HepG2 (cell line): Measurements from ENCODE around the gene TRIO. TPM values are rescaled to one million over a fixed set of nuclear protein-coding genes. Genes with fewer than 3 reads are reported as not detected.

Experiments used
- ATAC-seq: fragments of 200-7000 bp; cut with Tn5 transposase; 3 replicates; pipeline ENCODE4 v1.9.1; 2020; ENCODE audit warnings: mild to moderate bottlenecking, moderate library complexity
- BruUV-seq: library from RNA; stranded (reverse); fragments of 400-500 nt; replicated peaks from 2 replicates; lab custom pipeline; 2021; lab: Mats Ljungman, UMichigan
- CTCF ChIA-PET: fragments of 300-600 bp; formaldehyde crosslinking; extraction: SDS; loops from one replicate; lab custom pipeline; 2021; ENCODE audit warnings: low total read pairs, inconsistent platforms, low intra/inter-chr PET ratio; lab: Yijun Ruan, JAX
- POLR2A ChIA-PET: fragments of 350-600 bp; sonication (Branson Sonifier 250); formaldehyde crosslinking; loops from one replicate; lab custom pipeline; 2020; ENCODE audit warnings: antibody characterized with exemption, inconsistent platforms; lab: Yijun Ruan, JAX
- DNase-seq: peaks from one replicate; pipeline ENCODE4 v3.0.0-alpha.2; 2015; ENCODE audit warnings: low spot score
- FAIRE-seq: peaks from 3 replicates; lab custom pipeline; 2011; peaks lifted over from hg19 to GRCh38; lab: Jason Lieb, UNC
- H2AFZ ChIP-seq: one replicate; pipeline ENCODE4 v1.6.1; 2011; ENCODE audit warnings: low read length, inconsistent platforms
- H3K27ac ChIP-seq: fragments of 300-600 bp; 3 replicates; pipeline ENCODE4 v1.8.0; 2011; ENCODE audit warnings: mixed run types, mild to moderate bottlenecking, mixed read lengths, low read length, inconsistent platforms; ENCODE audit not compliant: insufficient read depth; ENCODE audit errors: extremely low read length
- H3K27me3 ChIP-seq, 2 experiments: fragments of 200-600 bp in 1 of 2; 2 replicates in 1 of 2; 3 replicates in 1 of 2; pipeline versions ENCODE4 v1.6.0 to v1.8.0; 2011; ENCODE audit warnings: low read length in 2 of 2, mild to moderate bottlenecking in 2 of 2, moderate library complexity in 2 of 2, inconsistent platforms in 1 of 2; ENCODE audit not compliant: insufficient read depth in 2 of 2, control insufficient read depth in 1 of 2
- H3K36me3 ChIP-seq, 2 experiments: fragments of 200-600 bp in 1 of 2; replicated peaks in 1 of 2; 2 replicates in 1 of 2; 3 replicates in 1 of 2; pipeline versions ENCODE4 v1.5.1 to v1.8.0; 2011; ENCODE audit warnings: low read length in 2 of 2, inconsistent platforms in 1 of 2; ENCODE audit not compliant: insufficient read depth in 2 of 2, control insufficient read depth in 1 of 2
- H3K4me1 ChIP-seq: 2 replicates; pipeline ENCODE4 v1.5.1; 2012; ENCODE audit warnings: low read length, inconsistent platforms; ENCODE audit not compliant: insufficient read depth
- H3K4me2 ChIP-seq: 2 replicates; pipeline ENCODE4 v1.6.0; 2011; ENCODE audit warnings: low read depth, low read length, inconsistent platforms
- H3K4me3 ChIP-seq, 3 experiments: fragments of 200-600 bp in 1 of 3; sonication (generic), shearing (Covaris generic) in 1 of 3; replicated peaks in 1 of 3; 2 replicates each; pipeline ENCODE4 v1.5.1; 2011 to 2016; ENCODE audit warnings: low read length in 3 of 3, inconsistent platforms in 2 of 3, low read depth in 2 of 3, mild to moderate bottlenecking in 2 of 3, control low read depth in 1 of 3, mixed read lengths in 1 of 3; ENCODE audit not compliant: insufficient read depth in 1 of 3
- H3K79me2 ChIP-seq: one replicate; pipeline ENCODE4 v1.6.1; 2011; ENCODE audit warnings: low read length, inconsistent platforms; ENCODE audit not compliant: insufficient read depth
- H3K9ac ChIP-seq: 2 replicates; pipeline ENCODE4 v1.6.0; 2011; ENCODE audit warnings: mild to moderate bottlenecking, low read depth, low read length, inconsistent platforms; ENCODE audit not compliant: insufficient read depth
- H3K9me3 ChIP-seq: 2 replicates; pipeline ENCODE4 v1.5.1; 2012; ENCODE audit warnings: mild to moderate bottlenecking, low read length
- H4K20me1 ChIP-seq: 2 replicates; pipeline ENCODE4 v1.6.0; 2011; ENCODE audit warnings: inconsistent platforms, mild to moderate bottlenecking, low read length, moderate library complexity; ENCODE audit not compliant: insufficient read depth
- CBFB ChIP-seq: sonication (generic); formaldehyde crosslinking; IDR thresholded peaks from 2 replicates; pipeline ENCODE4 v1.4.0; 2020; ENCODE audit warnings: missing genetic modification reagents
- GMEB1 ChIP-seq: sonication (generic); formaldehyde crosslinking; IDR thresholded peaks from 2 replicates; pipeline ENCODE4 v1.5.1; 2020; ENCODE audit warnings: missing genetic modification reagents, mild to moderate bottlenecking, borderline replicate concordance
- LBX2 ChIP-seq: sonication (generic); formaldehyde crosslinking; IDR thresholded peaks from 2 replicates; pipeline ENCODE4 v1.5.0; 2020; ENCODE audit warnings: missing genetic modification reagents, mild to moderate bottlenecking, borderline replicate concordance
- NFIC ChIP-seq: IDR thresholded peaks from 2 replicates; pipeline ENCODE4 v1.6.1; 2012; ENCODE audit warnings: mild to moderate bottlenecking, low read length, inconsistent platforms
- NFKB2 ChIP-seq: sonication (generic); formaldehyde crosslinking; IDR thresholded peaks from 2 replicates; pipeline ENCODE4 v1.4.0; 2020; ENCODE audit warnings: missing genetic modification reagents, borderline replicate concordance
- RXRB ChIP-seq: IDR thresholded peaks from 2 replicates; pipeline ENCODE4 v1.6.1; 2016; ENCODE audit warnings: borderline replicate concordance, missing genetic modification reagents, missing compliant biosample characterization
- SMARCC2 ChIP-seq: fragments of 450-650 bp; IDR thresholded peaks from 2 replicates; pipeline ENCODE4 v1.6.1; 2017; ENCODE audit warnings: antibody characterized with exemption, mild to moderate bottlenecking
- ZBTB7B ChIP-seq: sonication (generic); formaldehyde crosslinking; IDR thresholded peaks from 2 replicates; pipeline ENCODE4 v1.4.0; 2020; ENCODE audit warnings: missing genetic modification reagents
- ZNF317 ChIP-seq: sonication (generic); formaldehyde crosslinking; IDR thresholded peaks from 2 replicates; pipeline ENCODE4 v1.5.0; 2020; ENCODE audit warnings: mild to moderate bottlenecking, missing genetic modification reagents
- ZNF331 ChIP-seq: sonication (generic); formaldehyde crosslinking; IDR thresholded peaks from 2 replicates; pipeline ENCODE4 v1.4.0; 2020; ENCODE audit warnings: missing genetic modification reagents
- ZNF335 ChIP-seq: sonication (generic); formaldehyde crosslinking; IDR thresholded peaks from 2 replicates; pipeline ENCODE4 v1.4.0; 2020; ENCODE audit warnings: missing genetic modification reagents
- ZNF790 ChIP-seq: sonication (generic); formaldehyde crosslinking; IDR thresholded peaks from 2 replicates; pipeline ENCODE4 v1.8.0; 2022; ENCODE audit warnings: missing genetic modification reagents, mild to moderate bottlenecking, borderline replicate concordance
- WGBS: methylation state at CpG from one replicate; pipeline ENCODE4 v1.1.6; 2017; ENCODE audit warnings: low lambda C conversion rate; 5-methylcytosine and 5-hydroxymethylcytosine counted together
- in situ Hi-C: cut with HindIII; loops from 2 replicates; pipeline ENCODE4 v1.10.0; 2017; ENCODE audit warnings: low pct_unique_long_range_greater_than_20kb; ENCODE audit not compliant: extremely low pct_ligation_motif_present
- intact Hi-C: fragments of 100-400 bp; cut with micrococcal nuclease; formaldehyde crosslinking; loops from one replicate; pipeline ENCODE4 v1.10.0; 2022; ENCODE audit not compliant: unreplicated experiment
- polyA plus RNA-seq, 8 experiments: library from polyadenylated mRNA; depleted of rRNA in 3 of 8; stranded (reverse) in 7 of 8; unstranded in 1 of 8; fragments of >200 nt; fragmentation: Illumina TruSeq in 4 of 8; extraction: Trizol in 4 of 8; gene quantifications; 2 replicates each; pipeline versions ENCODE4 v1.2.1 to v1.2.3, GENCODE V29; 2011 to 2016; ENCODE audit warnings: low read depth in 4 of 8, missing spikeins in 1 of 8, mixed read lengths in 1 of 8; ENCODE audit not compliant: insufficient read depth in 1 of 8
- total RNA-seq, 5 experiments: library from RNA; depleted of rRNA; stranded (reverse); fragments of >200 nt; fragmentation: Illumina TruSeq; extraction: Trizol; gene quantifications; 2 replicates each; pipeline ENCODE4 v1.2.3, GENCODE V29; 2016; ENCODE audit warnings: low read depth in 1 of 5
- TF ChIP-seq, protein P1 (sequence below): sonication (generic); formaldehyde crosslinking; IDR thresholded peaks from 2 replicates; pipeline ENCODE4 v1.4.0; 2020; ENCODE audit warnings: mild to moderate bottlenecking, low read depth, missing genetic modification reagents
- TF ChIP-seq, protein P2 (sequence below): sonication (generic); formaldehyde crosslinking; IDR thresholded peaks from 2 replicates; pipeline ENCODE4 v1.4.0; 2020; ENCODE audit warnings: missing genetic modification reagents, mild to moderate bottlenecking, borderline replicate concordance
- TF ChIP-seq, protein P3 (sequence below): sonication (generic); formaldehyde crosslinking; IDR thresholded peaks from 2 replicates; pipeline ENCODE4 v1.4.0; 2020; ENCODE audit warnings: mild to moderate bottlenecking, missing genetic modification reagents

Gene TRIO
- total and polyA plus RNA-seq, 2 of the 13 experiments (the other 11 are each of a cell fraction or from before 2014, with no cell fraction given) = 45.2 to 45.9 TPM

DNA sequence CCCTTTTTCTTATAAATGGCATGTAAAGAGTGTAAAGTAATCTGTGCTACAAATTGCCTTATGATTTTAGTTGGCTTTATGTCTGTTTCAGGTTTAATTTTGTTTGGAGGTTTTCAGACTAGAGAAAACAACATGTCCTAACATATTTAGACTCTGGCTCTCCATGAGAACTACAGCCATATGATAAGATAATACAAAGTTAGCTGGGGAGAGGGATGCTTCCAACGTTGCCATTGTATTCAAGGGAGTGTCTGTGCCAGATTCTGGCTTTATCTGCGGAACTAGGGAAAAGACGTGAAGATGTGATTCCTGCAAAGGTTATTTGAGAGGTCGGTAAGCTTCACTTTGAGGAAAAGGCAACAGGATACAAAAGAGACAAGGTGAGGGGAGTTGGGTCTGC is 298.5 kb downstream of the TRIO start:
- Histone ChIP-seq H3K9ac (no peak overlapping the region), H4K20me1 (no peaks in the 10 kb centered on the region), H2AFZ (no peak overlapping the region), H3K4me2 (no peak overlapping the region), H3K4me3 (no peak overlapping the region), H3K79me2 (no peaks in the 10 kb centered on the region), H3K27me3 (no peaks in the 10 kb centered on the region), H3K36me3 (peaks cover 8 to 32% of the 10 kb centered on the region in 2 experiments; a peak in 4 of 5 replicates), H3K9me3 (no peaks in the 10 kb centered on the region), H3K27ac (no peak overlapping the region), H3K4me1 (no peaks in the 10 kb centered on the region)
- ChIA-PET POLR2A (no interaction called here), CTCF (no interaction called here)
- FAIRE-seq (no peak), ATAC-seq (no peak), DNase-seq (no peak)
- intact Hi-C loops (no loop called here), in situ Hi-C loops (no loop called here)
- 98% methylated on average over 4 of the region's 4 CpGs for WGBS
- no TSS peak for BruUV-seq
- TF ChIP-seq, protein P1, sequence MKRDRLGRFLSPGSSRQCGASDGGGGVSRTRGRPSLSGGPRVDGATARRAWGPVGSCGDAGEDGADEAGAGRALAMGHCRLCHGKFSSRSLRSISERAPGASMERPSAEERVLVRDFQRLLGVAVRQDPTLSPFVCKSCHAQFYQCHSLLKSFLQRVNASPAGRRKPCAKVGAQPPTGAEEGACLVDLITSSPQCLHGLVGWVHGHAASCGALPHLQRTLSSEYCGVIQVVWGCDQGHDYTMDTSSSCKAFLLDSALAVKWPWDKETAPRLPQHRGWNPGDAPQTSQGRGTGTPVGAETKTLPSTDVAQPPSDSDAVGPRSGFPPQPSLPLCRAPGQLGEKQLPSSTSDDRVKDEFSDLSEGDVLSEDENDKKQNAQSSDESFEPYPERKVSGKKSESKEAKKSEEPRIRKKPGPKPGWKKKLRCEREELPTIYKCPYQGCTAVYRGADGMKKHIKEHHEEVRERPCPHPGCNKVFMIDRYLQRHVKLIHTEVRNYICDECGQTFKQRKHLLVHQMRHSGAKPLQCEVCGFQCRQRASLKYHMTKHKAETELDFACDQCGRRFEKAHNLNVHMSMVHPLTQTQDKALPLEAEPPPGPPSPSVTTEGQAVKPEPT (CRISPR knock-in tag) = no peak
- TF ChIP-seq NFIC = no peak
- TF ChIP-seq LBX2 (CRISPR knock-in tag) = no peak
- TF ChIP-seq, protein P2, sequence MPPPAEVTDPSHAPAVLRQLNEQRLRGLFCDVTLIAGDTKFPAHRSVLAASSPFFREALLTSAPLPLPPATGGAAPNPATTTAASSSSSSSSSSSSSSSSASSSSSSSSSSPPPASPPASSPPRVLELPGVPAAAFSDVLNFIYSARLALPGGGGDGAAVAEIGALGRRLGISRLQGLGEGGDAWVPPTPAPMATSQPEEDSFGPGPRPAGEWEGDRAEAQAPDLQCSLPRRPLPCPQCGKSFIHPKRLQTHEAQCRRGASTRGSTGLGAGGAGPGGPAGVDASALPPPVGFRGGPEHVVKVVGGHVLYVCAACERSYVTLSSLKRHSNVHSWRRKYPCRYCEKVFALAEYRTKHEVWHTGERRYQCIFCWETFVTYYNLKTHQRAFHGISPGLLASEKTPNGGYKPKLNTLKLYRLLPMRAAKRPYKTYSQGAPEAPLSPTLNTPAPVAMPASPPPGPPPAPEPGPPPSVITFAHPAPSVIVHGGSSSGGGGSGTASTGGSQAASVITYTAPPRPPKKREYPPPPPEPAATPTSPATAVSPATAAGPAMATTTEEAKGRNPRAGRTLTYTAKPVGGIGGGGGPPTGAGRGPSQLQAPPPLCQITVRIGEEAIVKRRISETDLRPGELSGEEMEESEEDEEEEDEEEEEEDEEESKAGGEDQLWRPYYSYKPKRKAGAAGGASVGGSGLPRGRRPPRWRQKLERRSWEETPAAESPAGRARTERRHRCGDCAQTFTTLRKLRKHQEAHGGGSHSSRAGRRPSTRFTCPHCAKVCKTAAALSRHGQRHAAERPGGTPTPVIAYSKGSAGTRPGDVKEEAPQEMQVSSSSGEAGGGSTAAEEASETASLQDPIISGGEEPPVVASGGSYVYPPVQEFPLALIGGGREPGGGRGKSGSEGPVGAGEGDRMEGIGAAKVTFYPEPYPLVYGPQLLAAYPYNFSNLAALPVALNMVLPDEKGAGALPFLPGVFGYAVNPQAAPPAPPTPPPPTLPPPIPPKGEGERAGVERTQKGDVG = no peak
- TF ChIP-seq ZNF335 = no peak
- TF ChIP-seq ZNF317 (CRISPR knock-in tag) = no peak
- no peak for TF ChIP-seq ZNF790 (CRISPR knock-in tag)
- TF ChIP-seq SMARCC2 = no peak
- no peak for TF ChIP-seq NFKB2 (CRISPR knock-in tag)
- no peak for TF ChIP-seq ZNF331 (CRISPR knock-in tag)
- TF ChIP-seq, protein P3, sequence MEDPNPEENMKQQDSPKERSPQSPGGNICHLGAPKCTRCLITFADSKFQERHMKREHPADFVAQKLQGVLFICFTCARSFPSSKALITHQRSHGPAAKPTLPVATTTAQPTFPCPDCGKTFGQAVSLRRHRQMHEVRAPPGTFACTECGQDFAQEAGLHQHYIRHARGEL (CRISPR knock-in tag) = no peak
- TF ChIP-seq CBFB (CRISPR knock-in tag) = no peak
- no peak for TF ChIP-seq GMEB1 (CRISPR knock-in tag)
- no peak for TF ChIP-seq RXRB (CRISPR knock-in tag)
- no peak for TF ChIP-seq ZBTB7B
